ENCODE data around the gene IL17D. TPM values are rescaled to one million over a fixed set of nuclear protein-coding genes. Genes with fewer than 3 reads are reported as not detected.

IL17D gene
- total RNA-seq, 1 experiment from 2014 or later = 0.59 TPM

- TF ChIP-seq NR1H2 (CRISPR knock-in tag; IDR thresholded peaks at IDR 0.05) (no peak), JUN (CRISPR knock-in tag; IDR thresholded peaks at IDR 0.05) (no peak), GABPB1 (CRISPR knock-in tag; IDR thresholded peaks at IDR 0.05) (no peak), JAZF1 (CRISPR knock-in tag; IDR thresholded peaks at IDR 0.05) (no peak), OVOL2 (CRISPR knock-in tag; IDR thresholded peaks at IDR 0.05; ENCODE audit: borderline replicate concordance) (no peak), CREB1 (CRISPR knock-in tag; IDR thresholded peaks at IDR 0.05) (no peak), ATF2 (CRISPR knock-in tag; IDR thresholded peaks at IDR 0.05; ENCODE audit: borderline replicate concordance, low read depth) (no peak)
- DNase-seq (ENCODE audit: low spot score) = no peak
- H3K27ac Mint-ChIP-seq = no peak overlapping the region
- POLR2A ChIA-PET = no interaction called here
- peaks cover 60% of the 10 kb centered on the region for H3K4me1 Mint-ChIP-seq
- no peak for ATAC-seq
- H3K4me3 Mint-ChIP-seq = no peak overlapping the region
- no peaks in the 10 kb centered on the region for H3K27me3 Mint-ChIP-seq (ENCODE audit: low read depth)
- CTCF ChIA-PET = interaction anchor here (1.0 kb wide), 1 partner anchor 40 kb away, joined by 3 read pairs; no protein-coding TSS in a partner anchor
- H3K36me3 Mint-ChIP-seq = no peaks in the 10 kb centered on the region
- H3K9me3 Mint-ChIP-seq = no peaks in the 10 kb centered on the region
Observed at GRCh38 chr13:20682061-20682460, 21.4 kb upstream of the IL17D start.

- Mint-ChIP-seq H3K27ac (peak overlapping the region; percentile 54; the same call in 1 of the 2 replicates), H3K9me3 (no peaks in the 10 kb centered on the region), H3K27me3 (ENCODE audit: low read depth) (no peaks in the 10 kb centered on the region), H3K4me3 (no peak overlapping the region), H3K36me3 (no peaks in the 10 kb centered on the region), H3K4me1 (peaks cover 57% of the 10 kb centered on the region)
- DNase-seq (ENCODE audit: low spot score) (no peak), ATAC-seq (no peak)
- POLR2A ChIA-PET = interaction anchor here (0.5 to 1.2 kb wide), 2 partner anchors 13 to 241 kb away, joined by 4 to 5 read pairs; no protein-coding TSS in a partner anchor
- CTCF ChIA-PET = interaction anchor here (0.9 to 1.6 kb wide), 5 partner anchors 27 to 259 kb away, joined by 3 to 5 read pairs (median 3); no protein-coding TSS in a partner anchor
- TF ChIP-seq ZNF671 (CRISPR knock-in tag; IDR thresholded peaks at IDR 0.05) = no peak
Observed at GRCh38 chr13:20684041-20684440, 19.5 kb upstream of the IL17D start.

GRCh38 chr13:20684546-20684945 is 19.0 kb upstream of the IL17D start:
- no peaks in the 10 kb centered on the region for H3K9me3 Mint-ChIP-seq
- CTCF ChIA-PET = interaction anchor here (0.9 to 1.6 kb wide), 5 partner anchors 27 to 259 kb away, joined by 3 to 5 read pairs (median 3); no protein-coding TSS in a partner anchor
- peaks cover 57% of the 10 kb centered on the region for H3K4me1 Mint-ChIP-seq
- TF ChIP-seq NR3C1 (CRISPR knock-in tag; conservative IDR thresholded peaks at IDR 0.05; ENCODE audit: low read depth) (no peak), ATF3 (CRISPR knock-in tag; conservative IDR thresholded peaks at IDR 0.05) (no peak), PRDM15 (CRISPR knock-in tag; IDR thresholded peaks at IDR 0.05) (no peak), ATF2 (CRISPR knock-in tag; IDR thresholded peaks at IDR 0.05; ENCODE audit: borderline replicate concordance, low read depth) (no peak)
- no peaks in the 10 kb centered on the region for H3K27me3 Mint-ChIP-seq (ENCODE audit: low read depth)
- DNase-seq (ENCODE audit: low spot score) (no peak), ATAC-seq (peak; percentile 66)
- no peaks in the 10 kb centered on the region for H3K36me3 Mint-ChIP-seq
- H3K4me3 Mint-ChIP-seq = no peak overlapping the region
- peak overlapping the region; percentile 79 for H3K27ac Mint-ChIP-seq
- POLR2A ChIA-PET = interaction anchor here (0.5 to 1.2 kb wide), 2 partner anchors 13 to 240 kb away, joined by 4 to 5 read pairs; no protein-coding TSS in a partner anchor

GRCh38 chr13:20685092-20685491 is 18.4 kb upstream of the IL17D start:
- TF ChIP-seq USF2 (CRISPR knock-in tag; IDR thresholded peaks at IDR 0.05) = no peak
- TF ChIP-seq NFATC4 (CRISPR knock-in tag; IDR thresholded peaks at IDR 0.05) = no peak
- no peak for TF ChIP-seq MXD4 (CRISPR knock-in tag; IDR thresholded peaks at IDR 0.05; ENCODE audit: borderline replicate concordance)
- TF ChIP-seq CTCF (IDR thresholded peaks at IDR 0.05) = no peak
- no peak for TF ChIP-seq NR3C1 (CRISPR knock-in tag; conservative IDR thresholded peaks at IDR 0.05; ENCODE audit: low read depth)
- no peak for TF ChIP-seq TEAD1 (CRISPR knock-in tag; IDR thresholded peaks at IDR 0.05)
- no peak for TF ChIP-seq MLX (CRISPR knock-in tag; IDR thresholded peaks at IDR 0.05)
- Mint-ChIP-seq H3K27ac (no peak overlapping the region), H3K27me3 (ENCODE audit: low read depth) (no peaks in the 10 kb centered on the region), H3K36me3 (no peaks in the 10 kb centered on the region), H3K9me3 (no peaks in the 10 kb centered on the region), H3K4me3 (no peak overlapping the region), H3K4me1 (peaks cover 57% of the 10 kb centered on the region)
- ATAC-seq (no peak), DNase-seq (ENCODE audit: low spot score) (no peak)
- POLR2A ChIA-PET = no interaction called here
- CTCF ChIA-PET = interaction anchor here (0.6 to 1.6 kb wide), 6 partner anchors 26 to 258 kb away, joined by 3 to 6 read pairs (median 4); no protein-coding TSS in a partner anchor
